ENCODE data around the gene ZBED4.
"Not testable (repeated sequence)": the region's sequence is repeated elsewhere in the genome, so short reads cannot be mapped to it uniquely, and the experiment has no call there.

Gene ZBED4

DNA sequence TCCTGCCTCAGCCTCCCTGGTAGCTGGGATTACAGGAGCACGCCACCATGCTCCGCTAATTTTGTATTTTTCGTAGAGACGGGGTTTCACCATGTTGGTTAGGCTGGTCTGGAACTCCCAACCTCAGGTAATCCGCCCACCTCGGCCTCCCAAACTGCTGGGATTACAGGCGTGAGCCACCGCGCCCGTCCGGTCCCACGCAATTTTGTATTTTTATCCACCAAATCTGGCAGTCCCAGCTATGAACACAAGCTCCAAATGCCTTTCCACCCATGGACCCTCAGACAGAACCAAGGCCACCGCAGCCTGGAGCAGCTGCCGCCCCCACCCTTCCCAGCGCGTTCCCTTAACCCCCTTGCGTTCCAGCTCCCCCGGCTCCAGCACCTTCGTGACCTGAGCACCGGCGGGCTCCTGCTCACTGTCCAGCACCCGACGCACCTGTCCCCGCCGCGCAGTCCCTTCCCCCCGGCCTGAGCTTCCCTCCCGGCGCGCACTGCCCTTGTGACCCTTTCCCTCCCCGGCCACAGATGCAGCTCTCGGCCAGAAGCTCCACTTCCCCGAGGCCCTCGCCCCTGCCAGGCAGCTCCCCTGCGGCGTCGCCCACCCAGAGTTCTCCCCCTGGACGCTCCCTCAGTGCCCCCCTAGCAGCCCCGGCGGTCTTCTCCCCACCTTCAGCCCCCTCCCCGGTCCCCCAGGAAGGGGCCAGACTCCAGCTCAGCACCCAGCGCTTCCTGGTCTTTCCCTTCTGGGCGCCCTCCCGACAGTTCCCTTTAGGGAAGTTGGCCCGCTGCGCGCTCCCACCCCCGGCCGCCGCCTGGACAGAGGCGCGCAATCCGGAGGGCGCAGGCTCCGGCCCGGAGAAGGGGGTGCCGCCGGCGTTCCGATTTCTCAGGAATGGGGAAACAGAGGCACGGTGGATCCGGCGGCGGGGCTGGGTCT lies 5.6 kb upstream of the ZBED4 start:
- Histone ChIP-seq H3K4me1 (ENCODE audit: control insufficient read depth, insufficient read depth, low read length, poor library complexity, severe bottlenecking) (peaks cover 10% of the 10 kb centered on the region), H3K36me3 (ENCODE audit: control insufficient read depth, insufficient read depth, low read length) (no peaks in the 10 kb centered on the region), H3K4me3 (ENCODE audit: extremely low read depth, insufficient read depth, low read length, poor library complexity, severe bottlenecking) (peak overlapping the region; percentile 26), H3K9me3 (ENCODE audit: control insufficient read depth, low read length) (no peaks in the 10 kb centered on the region), H3K27ac (ENCODE audit: low read depth, low read length, severe bottlenecking) (no peak overlapping the region)
- 25 to 27% methylated on average over 33 to 39 of the region's 64 CpGs for WGBS, 2 experiments (ENCODE audit: insufficient coverage in 2 of 2)

- 1 to 3% methylated on average over 23 to 26 of the region's 51 CpGs for WGBS, 2 experiments (ENCODE audit: insufficient coverage in 2 of 2)
- Histone ChIP-seq H3K36me3 (ENCODE audit: control insufficient read depth, insufficient read depth, low read length) (no peaks in the 10 kb centered on the region), H3K4me3 (ENCODE audit: extremely low read depth, insufficient read depth, low read length, poor library complexity, severe bottlenecking) (peak overlapping the region; percentile 26), H3K27ac (ENCODE audit: low read depth, low read length, severe bottlenecking) (no peak overlapping the region), H3K9me3 (ENCODE audit: control insufficient read depth, low read length) (no peaks in the 10 kb centered on the region), H3K4me1 (ENCODE audit: control insufficient read depth, insufficient read depth, low read length, poor library complexity, severe bottlenecking) (peaks cover 10% of the 10 kb centered on the region)
Observed at GRCh38 chr22:49848690-49849160, 4.9 kb upstream of the ZBED4 start.

GRCh38 chr22:49849161-49850020 lies 4.3 kb upstream of the ZBED4 start:
- H3K9me3 ChIP-seq (ENCODE audit: control insufficient read depth, low read length) = no peaks in the 10 kb centered on the region
- H3K27ac ChIP-seq (ENCODE audit: low read depth, low read length, severe bottlenecking) = no peak overlapping the region
- H3K4me3 ChIP-seq (ENCODE audit: extremely low read depth, insufficient read depth, low read length, poor library complexity, severe bottlenecking) = peak overlapping the region; percentile 26
- WGBS, 2 experiments (ENCODE audit: insufficient coverage in 2 of 2) = 2 to 3% methylated on average over 78 to 83 of the region's 89 CpGs
- no peaks in the 10 kb centered on the region for H3K36me3 ChIP-seq (ENCODE audit: control insufficient read depth, insufficient read depth, low read length)
- H3K4me1 ChIP-seq (ENCODE audit: control insufficient read depth, insufficient read depth, low read length, poor library complexity, severe bottlenecking) = peaks cover 10% of the 10 kb centered on the region

GRCh38 chr22:49850021-49850911 lies 3.4 kb upstream of the ZBED4 start:
- Histone ChIP-seq H3K9me3 (ENCODE audit: control insufficient read depth, low read length) (no peaks in the 10 kb centered on the region), H3K4me1 (ENCODE audit: control insufficient read depth, insufficient read depth, low read length, poor library complexity, severe bottlenecking) (peaks cover 15% of the 10 kb centered on the region), H3K27ac (ENCODE audit: low read depth, low read length, severe bottlenecking) (no peak overlapping the region), H3K4me3 (ENCODE audit: extremely low read depth, insufficient read depth, low read length, poor library complexity, severe bottlenecking) (no peak overlapping the region), H3K36me3 (ENCODE audit: control insufficient read depth, insufficient read depth, low read length) (no peaks in the 10 kb centered on the region)
- 50% methylated on average over 19 to 23 of the region's 31 CpGs for WGBS, 2 experiments (ENCODE audit: insufficient coverage in 2 of 2)

- Histone ChIP-seq H3K4me1 (ENCODE audit: control insufficient read depth, insufficient read depth, low read length, poor library complexity, severe bottlenecking) (peaks cover 24% of the 10 kb centered on the region), H3K36me3 (ENCODE audit: control insufficient read depth, insufficient read depth, low read length) (peaks cover 1% of the 10 kb centered on the region), H3K4me3 (ENCODE audit: extremely low read depth, insufficient read depth, low read length, poor library complexity, severe bottlenecking) (no peak overlapping the region), H3K9me3 (ENCODE audit: control insufficient read depth, low read length) (no peaks in the 10 kb centered on the region), H3K27ac (ENCODE audit: low read depth, low read length, severe bottlenecking) (no peak overlapping the region)
- WGBS, 2 experiments (ENCODE audit: insufficient coverage in 2 of 2) = 67 to 79% methylated on average over 6 to 7 of the region's 10 CpGs
Observed at GRCh38 chr22:49850959-49851802, 2.5 kb upstream of the ZBED4 start.

GRCh38 chr22:49852568-49852897 lies 1.1 kb upstream of the ZBED4 start:
- 61 to 68% methylated on average over 10 to 13 of the region's 13 CpGs for WGBS, 2 experiments (ENCODE audit: insufficient coverage in 2 of 2)
- not testable (repeated sequence) for H3K27ac ChIP-seq (ENCODE audit: low read depth, low read length, severe bottlenecking); H3K9me3 ChIP-seq (ENCODE audit: control insufficient read depth, low read length); H3K36me3 ChIP-seq (ENCODE audit: control insufficient read depth, insufficient read depth, low read length)
- peaks cover 25% of the 10 kb centered on the region for H3K4me1 ChIP-seq (ENCODE audit: control insufficient read depth, insufficient read depth, low read length, poor library complexity, severe bottlenecking)
- H3K4me3 ChIP-seq (ENCODE audit: extremely low read depth, insufficient read depth, low read length, poor library complexity, severe bottlenecking) = peak overlapping the region; percentile 74

GRCh38 chr22:49853981-49854831 lies 562 bp downstream of the ZBED4 start:
- Histone ChIP-seq H3K4me1 (ENCODE audit: control insufficient read depth, insufficient read depth, low read length, poor library complexity, severe bottlenecking) (peaks cover 21% of the 10 kb centered on the region), H3K9me3 (ENCODE audit: control insufficient read depth, low read length) (no peaks in the 10 kb centered on the region), H3K36me3 (ENCODE audit: control insufficient read depth, insufficient read depth, low read length) (peaks cover 16% of the 10 kb centered on the region), H3K4me3 (ENCODE audit: extremely low read depth, insufficient read depth, low read length, poor library complexity, severe bottlenecking) (peak overlapping the region; percentile 69), H3K27ac (ENCODE audit: low read depth, low read length, severe bottlenecking) (peak overlapping the region; percentile 43)
- WGBS, 2 experiments (ENCODE audit: insufficient coverage in 2 of 2) = 0% methylated on average over 60 to 79 of the region's 101 CpGs

- Histone ChIP-seq H3K9me3 (ENCODE audit: control insufficient read depth, low read length) (no peaks in the 10 kb centered on the region), H3K4me1 (ENCODE audit: control insufficient read depth, insufficient read depth, low read length, poor library complexity, severe bottlenecking) (peaks cover 15% of the 10 kb centered on the region), H3K27ac (ENCODE audit: low read depth, low read length, severe bottlenecking) (peak overlapping the region; percentile 10), H3K36me3 (ENCODE audit: control insufficient read depth, insufficient read depth, low read length) (peaks cover 16% of the 10 kb centered on the region), H3K4me3 (ENCODE audit: extremely low read depth, insufficient read depth, low read length, poor library complexity, severe bottlenecking) (peak overlapping the region; percentile 69)
- WGBS, 2 experiments (ENCODE audit: insufficient coverage in 2 of 2) = 78 to 85% methylated on average over 6 to 8 of the region's 9 CpGs
Observed at GRCh38 chr22:49855251-49855911, 1.7 kb downstream of the ZBED4 start.

- peaks cover 16% of the 10 kb centered on the region for H3K36me3 ChIP-seq (ENCODE audit: control insufficient read depth, insufficient read depth, low read length)
- no peaks in the 10 kb centered on the region for H3K9me3 ChIP-seq (ENCODE audit: control insufficient read depth, low read length)
- H3K4me3 ChIP-seq (ENCODE audit: extremely low read depth, insufficient read depth, low read length, poor library complexity, severe bottlenecking) = no peak overlapping the region
- peaks cover 15% of the 10 kb centered on the region for H3K4me1 ChIP-seq (ENCODE audit: control insufficient read depth, insufficient read depth, low read length, poor library complexity, severe bottlenecking)
- 89 to 99% methylated on average over 9 to 13 of the region's 23 CpGs for WGBS, 2 experiments (ENCODE audit: insufficient coverage in 2 of 2)
- H3K27ac ChIP-seq (ENCODE audit: low read depth, low read length, severe bottlenecking) = no peak overlapping the region
Observed at GRCh38 chr22:49856343-49856742, 2.7 kb downstream of the ZBED4 start.

Data from mesodermal cell (in vitro differentiated cells).